ENCODE measurements around the gene KIF26A. TPM values are rescaled to one million over a fixed set of nuclear protein-coding genes. Genes with fewer than 3 reads are reported as not detected.

The KIF26A gene
- total RNA-seq, 4 donors from 2014 or later: 4.6 to 7.2 (median 5.6) TPM

GRCh38 chr14:104158827-104159798 is 20.7 kb downstream of the KIF26A start:
- no peak overlapping the region for H3K27ac ChIP-seq (replicated peaks in 1 of 4)
- H3K36me3 ChIP-seq: peaks cover 0 to 11% (median 0%) of the 10 kb centered on the region in 4 donors
- peaks cover 0 to 4% (median 0%) of the 10 kb centered on the region in 4 donors for H3K27me3 ChIP-seq
- intact Hi-C loops (cut with DNase I): no loop called here
- no peaks in the 10 kb centered on the region for H3K9me3 ChIP-seq
- no peak overlapping the region for H3K4me3 ChIP-seq
- TF ChIP-seq POLR2A (IDR thresholded peaks at IDR 0.05; ENCODE audit: low read depth) (no peak), EP300 (IDR thresholded peaks at IDR 0.05) (no peak), POLR2AphosphoS5 (IDR thresholded peaks at IDR 0.05) (no peak)
- TF ChIP-seq, protein P1, sequence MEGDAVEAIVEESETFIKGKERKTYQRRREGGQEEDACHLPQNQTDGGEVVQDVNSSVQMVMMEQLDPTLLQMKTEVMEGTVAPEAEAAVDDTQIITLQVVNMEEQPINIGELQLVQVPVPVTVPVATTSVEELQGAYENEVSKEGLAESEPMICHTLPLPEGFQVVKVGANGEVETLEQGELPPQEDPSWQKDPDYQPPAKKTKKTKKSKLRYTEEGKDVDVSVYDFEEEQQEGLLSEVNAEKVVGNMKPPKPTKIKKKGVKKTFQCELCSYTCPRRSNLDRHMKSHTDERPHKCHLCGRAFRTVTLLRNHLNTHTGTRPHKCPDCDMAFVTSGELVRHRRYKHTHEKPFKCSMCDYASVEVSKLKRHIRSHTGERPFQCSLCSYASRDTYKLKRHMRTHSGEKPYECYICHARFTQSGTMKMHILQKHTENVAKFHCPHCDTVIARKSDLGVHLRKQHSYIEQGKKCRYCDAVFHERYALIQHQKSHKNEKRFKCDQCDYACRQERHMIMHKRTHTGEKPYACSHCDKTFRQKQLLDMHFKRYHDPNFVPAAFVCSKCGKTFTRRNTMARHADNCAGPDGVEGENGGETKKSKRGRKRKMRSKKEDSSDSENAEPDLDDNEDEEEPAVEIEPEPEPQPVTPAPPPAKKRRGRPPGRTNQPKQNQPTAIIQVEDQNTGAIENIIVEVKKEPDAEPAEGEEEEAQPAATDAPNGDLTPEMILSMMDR (IDR thresholded peaks at IDR 0.05): no peak
- 84% methylated on average over 32 of the region's 51 CpGs for WGBS
- peaks cover 0 to 9% (median 2%) of the 10 kb centered on the region in 4 donors for H3K4me1 ChIP-seq
- DNase-seq (ENCODE audit: extremely low spot score): no peak

- Histone ChIP-seq H3K36me3 (peaks cover 0 to 11% (median 0%) of the 10 kb centered on the region in 4 donors), H3K4me3 (no peak overlapping the region), H3K4me1 (peaks cover 0 to 9% (median 2%) of the 10 kb centered on the region in 4 donors), H3K27me3 (peaks cover 0 to 4% (median 0%) of the 10 kb centered on the region in 4 donors), H3K9me3 (no peaks in the 10 kb centered on the region), H3K27ac (replicated peaks in 1 of 4) (no peak overlapping the region)
- no peak for DNase-seq (ENCODE audit: extremely low spot score)
- TF ChIP-seq, protein P1 (IDR thresholded peaks at IDR 0.05): no peak
- no peak for TF ChIP-seq POLR2A (IDR thresholded peaks at IDR 0.05; ENCODE audit: low read depth)
- TF ChIP-seq POLR2AphosphoS5 (IDR thresholded peaks at IDR 0.05): no peak
- TF ChIP-seq EP300 (IDR thresholded peaks at IDR 0.05): no peak
- intact Hi-C loops (cut with DNase I): no loop called here
- WGBS: 94% methylated on average over 5 of the region's 9 CpGs
These were observed 21.6 kb downstream of the KIF26A start for GRCh38 chr14:104159990-104160389.

- H3K27me3 ChIP-seq: peaks cover 0 to 4% (median 0%) of the 10 kb centered on the region in 4 donors
- H3K36me3 ChIP-seq: peaks cover 0 to 11% (median 0%) of the 10 kb centered on the region in 4 donors
- DNase-seq (ENCODE audit: extremely low spot score): no peak
- WGBS: 86% methylated on average over 15 of the region's 23 CpGs
- no peak overlapping the region for H3K4me3 ChIP-seq
- H3K27ac ChIP-seq (replicated peaks in 1 of 4): no peak overlapping the region
- intact Hi-C loops (cut with DNase I): no loop called here
- TF ChIP-seq POLR2AphosphoS5 (IDR thresholded peaks at IDR 0.05): no peak
- TF ChIP-seq POLR2A (IDR thresholded peaks at IDR 0.05; ENCODE audit: low read depth): no peak
- TF ChIP-seq EP300 (IDR thresholded peaks at IDR 0.05): no peak
- TF ChIP-seq, protein P1 (IDR thresholded peaks at IDR 0.05): no peak
- H3K9me3 ChIP-seq: no peaks in the 10 kb centered on the region
- H3K4me1 ChIP-seq: no peaks in the 10 kb centered on the region
These were observed 23.4 kb downstream of the KIF26A start for GRCh38 chr14:104161602-104162367.

DNA sequence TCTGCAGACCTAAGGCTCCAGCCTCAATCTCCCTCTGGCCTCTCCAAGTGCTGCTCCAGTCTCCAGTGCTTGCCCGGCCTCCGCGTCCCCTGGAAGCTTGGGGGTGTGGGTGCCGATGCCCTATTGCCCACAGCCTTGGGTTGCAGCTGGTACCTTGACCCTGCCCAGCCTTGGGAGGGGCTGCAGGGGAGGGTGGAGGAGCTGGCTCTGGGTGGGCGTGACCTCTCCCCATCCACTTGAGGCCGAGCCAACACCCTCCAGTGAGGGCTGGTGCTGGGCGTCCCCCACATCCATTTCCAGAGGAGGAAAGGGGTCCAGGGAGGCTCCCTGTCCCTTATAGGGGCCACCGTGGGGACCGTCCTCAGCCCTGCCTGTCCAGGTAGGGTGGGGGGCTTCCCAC is 24.1 kb downstream of the KIF26A start:
- Histone ChIP-seq H3K27ac (replicated peaks in 1 of 4) (no peak overlapping the region), H3K9me3 (no peaks in the 10 kb centered on the region), H3K27me3 (peaks cover 0 to 8% (median 0%) of the 10 kb centered on the region in 4 donors), H3K36me3 (peaks cover 0 to 11% (median 0%) of the 10 kb centered on the region in 4 donors), H3K4me3 (no peak overlapping the region), H3K4me1 (no peaks in the 10 kb centered on the region)
- WGBS: 100% methylated on average over 2 of the region's 9 CpGs
- no peak for DNase-seq (ENCODE audit: extremely low spot score)
- no peak for TF ChIP-seq POLR2AphosphoS5 (IDR thresholded peaks at IDR 0.05)
- intact Hi-C loops (cut with DNase I): no loop called here

DNA sequence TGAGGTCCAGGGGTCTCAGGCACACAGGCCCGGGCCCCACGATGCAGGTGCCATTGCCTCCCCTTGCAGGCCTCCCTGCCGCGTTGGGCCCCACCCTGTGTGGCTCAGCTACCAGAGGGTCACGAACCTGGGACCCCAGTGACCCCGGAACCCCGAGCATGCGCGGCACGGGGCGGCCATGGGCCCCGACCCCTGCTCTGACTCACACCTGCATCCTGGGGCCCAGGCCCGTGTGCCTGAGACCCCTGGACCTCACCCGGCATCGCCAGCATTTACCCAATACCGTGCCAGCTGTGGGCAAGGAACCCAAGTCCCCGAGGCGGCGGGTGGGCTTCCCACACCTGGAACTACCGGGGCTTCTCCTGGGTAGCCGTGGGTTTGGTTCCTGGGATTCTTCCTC is 25.2 kb downstream of the KIF26A start:
- Histone ChIP-seq H3K9me3 (no peaks in the 10 kb centered on the region), H3K4me3 (no peak overlapping the region), H3K4me1 (peaks cover 0 to 5% (median 0%) of the 10 kb centered on the region in 4 donors), H3K36me3 (peaks cover 0 to 2% (median 0%) of the 10 kb centered on the region in 4 donors), H3K27me3 (peaks cover 0 to 8% (median 0%) of the 10 kb centered on the region in 4 donors), H3K27ac (replicated peaks in 1 of 4) (no peak overlapping the region)
- whole genome bisulfite sequencing: no CpG with 5 or more reads among the region's 21 CpGs
- no peak for DNase-seq (ENCODE audit: extremely low spot score)
- TF ChIP-seq EP300 (IDR thresholded peaks at IDR 0.05) (no peak), POLR2A (IDR thresholded peaks at IDR 0.05; ENCODE audit: low read depth) (no peak), POLR2AphosphoS5 (IDR thresholded peaks at IDR 0.05) (no peak)
- TF ChIP-seq, protein P1 (IDR thresholded peaks at IDR 0.05): no peak
- intact Hi-C loops (cut with DNase I): no loop called here

Data from esophagus muscularis mucosa (tissue), 4 donors.